DND-41 (cell line): Measurements from ENCODE around the gene UIMC1.

ENCODE experiments used
- ATAC-seq: fragments of 200-7000 bp; cut with Tn5 transposase; 3 replicates; pipeline ENCODE4 v1.9.1; 2021; ENCODE audit warnings: low read depth; ENCODE audit not compliant: insufficient read depth
- DNase-seq: peaks from one replicate; pipeline ENCODE4 v3.0.0-alpha.2; 2020
- H2AFZ ChIP-seq: 2 replicates; pipeline ENCODE4 v1.6.0; 2012; ENCODE audit warnings: low read depth, low read length
- H3K27ac ChIP-seq: 2 replicates; pipeline ENCODE4 v1.5.1; 2012; ENCODE audit warnings: low read length, inconsistent platforms
- H3K27me3 ChIP-seq: fragments of 200-600 bp; sonication (generic); 2 replicates; pipeline ENCODE4 v1.6.0; 2012; ENCODE audit warnings: low read length, mild to moderate bottlenecking, inconsistent platforms; ENCODE audit not compliant: insufficient read depth, poor library complexity
- H3K36me3 ChIP-seq: 2 replicates; pipeline ENCODE4 v1.5.1; 2012; ENCODE audit warnings: low read length, inconsistent platforms; ENCODE audit not compliant: insufficient read depth
- H3K4me1 ChIP-seq: 2 replicates; pipeline ENCODE4 v1.5.1; 2012; ENCODE audit warnings: mild to moderate bottlenecking, low read length; ENCODE audit not compliant: insufficient read depth
- H3K4me2 ChIP-seq: 2 replicates; pipeline ENCODE4 v1.6.0; 2012; ENCODE audit warnings: mild to moderate bottlenecking, moderate library complexity, low read length, inconsistent platforms; ENCODE audit not compliant: insufficient read depth
- H3K4me3 ChIP-seq, 2 experiments: fragments of 200-600 bp in 1 of 2; shearing (Covaris generic) in 1 of 2; 2 replicates each; pipeline ENCODE4 v1.5.1; 2012 to 2016; ENCODE audit warnings: inconsistent platforms in 2 of 2, low read length in 2 of 2, mild to moderate bottlenecking in 2 of 2, low read depth in 1 of 2, moderate library complexity in 1 of 2
- H3K79me2 ChIP-seq: 2 replicates; pipeline ENCODE4 v1.6.0; 2012; ENCODE audit warnings: low read length, inconsistent platforms; ENCODE audit not compliant: insufficient read depth
- H3K9ac ChIP-seq: 2 replicates; pipeline ENCODE4 v1.6.0; 2012; ENCODE audit warnings: low read depth, mild to moderate bottlenecking, inconsistent platforms, low read length, moderate library complexity
- H3K9me3 ChIP-seq: 2 replicates; pipeline ENCODE4 v1.5.1; 2012; ENCODE audit warnings: low read length, moderate library complexity, mild to moderate bottlenecking, inconsistent platforms; ENCODE audit not compliant: insufficient read depth, severe bottlenecking
- H4K20me1 ChIP-seq: 2 replicates; pipeline ENCODE4 v1.6.0; 2012; ENCODE audit warnings: low read length; ENCODE audit not compliant: insufficient read depth
- CTCF ChIP-seq: IDR thresholded peaks from 2 replicates; pipeline ENCODE4 v1.5.1; 2012; ENCODE audit warnings: borderline replicate concordance, low read length, moderate library complexity, mild to moderate bottlenecking; ENCODE audit not compliant: poor library complexity, severe bottlenecking; ENCODE audit errors: extremely low read depth
- EZH2 ChIP-seq: IDR thresholded peaks from 3 replicates; pipeline ENCODE4 v1.6.1; 2012; ENCODE audit warnings: borderline replicate concordance, low read depth, mild to moderate bottlenecking, moderate library complexity, low read length, inconsistent platforms; ENCODE audit not compliant: severe bottlenecking

The UIMC1 gene

GRCh38 chr5:176922817-176923216 lies 83.8 kb downstream of the UIMC1 start:
- no peak overlapping the region for H3K4me3 ChIP-seq
- H3K79me2 ChIP-seq = 0 out of 2 replicates have a peak, but pooled peaks cover 2% of the 10 kb centered on the region
- H4K20me1 ChIP-seq = peaks cover 2% of the 10 kb centered on the region; the same call in 1 of the 2 replicates
- ATAC-seq (no peak), DNase-seq (no peak)
- no peaks in the 10 kb centered on the region for H3K4me1 ChIP-seq
- no peak overlapping the region for H2AFZ ChIP-seq
- H3K36me3 ChIP-seq = peaks cover 52% of the 10 kb centered on the region; the same call in 1 of the 2 replicates
- H3K27ac ChIP-seq = no peak overlapping the region
- no peaks in the 10 kb centered on the region for H3K9me3 ChIP-seq
- no peaks in the 10 kb centered on the region for H3K27me3 ChIP-seq
- H3K4me2 ChIP-seq = no peak overlapping the region
- TF ChIP-seq CTCF (no peak), EZH2 (no peak)
- H3K9ac ChIP-seq = no peak overlapping the region

GRCh38 chr5:176921714-176922113 lies 84.9 kb downstream of the UIMC1 start:
- Histone ChIP-seq H3K36me3 (peaks cover 55% of the 10 kb centered on the region; the same call in 1 of the 2 replicates), H3K9me3 (no peaks in the 10 kb centered on the region)
- no peak for TF ChIP-seq CTCF
- TF ChIP-seq EZH2 = no peak

GRCh38 chr5:176918613-176919012 lies 88.0 kb downstream of the UIMC1 start:
- no peaks in the 10 kb centered on the region for H3K9me3 ChIP-seq
- no peak overlapping the region for H3K4me3 ChIP-seq
- H3K9ac ChIP-seq = no peak overlapping the region
- H3K27ac ChIP-seq = no peak overlapping the region
- H3K36me3 ChIP-seq = peaks cover 71% of the 10 kb centered on the region; the same call in 1 of the 2 replicates
- ATAC-seq (no peak), DNase-seq (no peak)
- no peak for TF ChIP-seq CTCF
- no peak overlapping the region for H2AFZ ChIP-seq
- H4K20me1 ChIP-seq = peaks cover 16% of the 10 kb centered on the region
- no peak overlapping the region for H3K4me2 ChIP-seq
- no peaks in the 10 kb centered on the region for H3K79me2 ChIP-seq
- no peaks in the 10 kb centered on the region for H3K27me3 ChIP-seq
- H3K4me1 ChIP-seq = no peaks in the 10 kb centered on the region

More at GRCh38 chr5:176921714-176922113, 84.9 kb downstream of the UIMC1 start:
- no peaks in the 10 kb centered on the region for H3K27me3 ChIP-seq
- H2AFZ ChIP-seq = no peak overlapping the region
- H3K79me2 ChIP-seq = 0 out of 2 replicates have a peak, but pooled peaks cover 2% of the 10 kb centered on the region
- no peak overlapping the region for H3K4me3 ChIP-seq
- no peaks in the 10 kb centered on the region for H3K4me1 ChIP-seq
- DNase-seq (no peak), ATAC-seq (no peak)
- no peak overlapping the region for H3K4me2 ChIP-seq
- H3K27ac ChIP-seq = no peak overlapping the region
- H3K9ac ChIP-seq = no peak overlapping the region
- H4K20me1 ChIP-seq = peaks cover 2% of the 10 kb centered on the region; the same call in 1 of the 2 replicates

DNA sequence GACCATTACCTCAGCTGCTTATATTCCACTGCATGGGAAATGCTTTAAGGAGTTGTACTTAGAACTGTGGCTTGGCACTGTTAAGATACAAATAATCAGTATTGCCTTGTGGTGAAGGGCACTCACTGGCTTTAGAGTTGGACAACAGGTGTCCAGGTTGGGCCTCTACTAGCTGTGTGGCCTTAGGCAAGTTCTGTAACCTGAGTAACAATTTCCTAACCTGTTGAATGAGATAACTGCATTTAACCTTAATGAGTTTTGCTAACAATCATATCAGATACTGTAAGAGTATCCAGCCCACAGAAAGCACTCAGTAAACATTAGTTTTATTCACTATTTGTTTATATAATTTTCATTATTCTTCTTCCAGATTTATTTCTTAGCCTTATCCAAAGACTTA lies 90.2 kb downstream of the UIMC1 start:
- no peaks in the 10 kb centered on the region for H3K79me2 ChIP-seq
- no peaks in the 10 kb centered on the region for H3K4me1 ChIP-seq
- no peak overlapping the region for H3K27ac ChIP-seq

More for the DNA sequence above, 90.2 kb downstream of the UIMC1 start:
- TF ChIP-seq EZH2 (no peak), CTCF (no peak)
- DNase-seq (no peak), ATAC-seq (no peak)
- Histone ChIP-seq H3K36me3 (peaks cover 60% of the 10 kb centered on the region), H3K9ac (no peak overlapping the region), H3K4me3 (no peak overlapping the region), H3K4me2 (no peak overlapping the region), H4K20me1 (peaks cover 14% of the 10 kb centered on the region), H3K27me3 (no peaks in the 10 kb centered on the region), H2AFZ (no peak overlapping the region), H3K9me3 (no peaks in the 10 kb centered on the region)
